ENCODE measurements around the gene TMEM174.

DNA sequence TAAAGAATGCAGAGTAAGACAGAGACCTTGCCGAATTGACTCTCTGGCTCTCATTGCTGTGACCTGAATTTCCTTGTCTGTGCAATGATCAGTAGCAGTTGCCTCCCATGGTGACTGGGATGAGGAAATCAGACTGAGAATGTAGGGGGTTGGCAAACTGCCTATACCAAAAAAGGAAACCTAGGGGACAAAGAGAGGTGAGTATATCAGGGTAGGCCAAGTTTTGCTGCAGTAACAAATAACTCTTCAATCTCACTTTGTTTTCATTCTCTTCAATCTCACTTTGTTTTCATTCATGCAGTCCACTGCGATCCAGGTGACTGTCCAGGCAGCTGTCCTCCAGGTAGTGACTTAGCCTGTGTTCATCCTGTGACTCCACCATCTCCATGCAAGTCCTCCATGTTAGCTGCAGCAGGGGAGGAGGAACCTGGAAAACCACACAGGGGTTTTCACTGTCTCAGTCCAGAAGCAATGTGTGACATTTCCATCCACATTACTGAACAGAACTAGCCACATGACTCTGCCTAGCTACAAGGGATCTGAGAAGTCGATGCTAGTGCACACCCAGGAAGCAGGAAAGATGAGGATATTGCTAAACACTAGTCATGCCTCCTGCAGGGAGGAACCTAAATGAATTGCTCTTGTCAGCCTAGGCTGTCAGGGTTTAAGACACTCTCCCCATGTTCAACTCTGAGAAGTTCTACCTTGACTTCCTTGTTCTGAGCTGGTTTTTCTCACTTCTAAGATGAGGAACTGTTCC, 26.0 kb downstream of the TMEM174 start:
- TF ChIP-seq CTCF (conservative IDR thresholded peaks at IDR 0.05; ENCODE audit: low read length) (no peak), EZH2phosphoT487 (IDR thresholded peaks at IDR 0.05; ENCODE audit: borderline replicate concordance, low read depth, low read length) (no peak)

All from OCI-LY7 (cell line).